Measurements from ENCODE around the gene AP1B1.
"Not testable (repeated sequence)": the region's sequence is repeated elsewhere in the genome, so short reads cannot be mapped to it uniquely, and the experiment has no call there.

Gene AP1B1

DNA sequence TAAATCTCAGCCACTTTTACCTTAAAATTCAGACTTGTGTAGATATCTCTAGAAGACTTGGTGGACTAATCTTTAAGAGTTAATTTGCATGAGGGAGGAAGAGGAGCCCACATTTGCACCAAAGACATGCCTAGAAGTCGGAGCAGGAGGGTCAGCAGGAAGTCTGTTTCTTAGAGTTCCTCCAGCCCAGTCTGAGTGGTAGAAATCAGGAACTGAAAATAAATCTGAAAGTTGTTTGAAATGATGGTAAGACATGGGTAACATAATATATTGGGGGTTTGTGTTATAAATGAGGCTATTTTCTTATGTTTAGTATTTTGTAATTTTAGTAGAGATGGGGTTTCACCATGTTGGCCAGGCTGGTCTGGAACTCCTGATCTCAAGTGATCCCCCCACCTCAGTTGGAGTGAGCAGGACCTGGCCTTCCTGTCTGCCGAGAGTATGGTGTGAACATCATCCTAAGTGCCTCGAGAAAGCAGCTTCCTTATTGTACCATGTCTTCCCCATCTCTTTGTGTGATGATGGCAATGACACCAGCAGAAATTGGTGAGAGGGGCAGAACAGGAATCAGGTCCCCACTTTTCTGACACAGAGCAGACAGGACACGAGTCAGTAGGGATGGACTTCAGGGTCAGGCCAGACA is 23.3 kb upstream of the AP1B1 start:
- not testable (repeated sequence) for H3K4me3 ChIP-seq (ENCODE audit: low read depth, low read length); H3K9ac ChIP-seq (ENCODE audit: low read depth, low read length); H3K9me3 ChIP-seq (ENCODE audit: control insufficient read depth, insufficient read depth, low read length); H3K27ac ChIP-seq (ENCODE audit: low read depth, low read length); H3K27me3 ChIP-seq (ENCODE audit: control insufficient read depth, insufficient read depth, low read length); H3K4me1 ChIP-seq (ENCODE audit: control insufficient read depth, insufficient read depth, low read length); H3K36me3 ChIP-seq (ENCODE audit: control insufficient read depth, insufficient read depth, low read length)

- no peak overlapping the region for H3K9ac ChIP-seq (ENCODE audit: low read depth, low read length)
- H3K27me3 ChIP-seq (ENCODE audit: control insufficient read depth, insufficient read depth, low read length) = no peaks in the 10 kb centered on the region
- no peak overlapping the region for H3K4me3 ChIP-seq (ENCODE audit: low read depth, low read length)
- no peak overlapping the region for H3K27ac ChIP-seq (ENCODE audit: low read depth, low read length)
- no peaks in the 10 kb centered on the region for H3K9me3 ChIP-seq (ENCODE audit: control insufficient read depth, insufficient read depth, low read length)
- no peaks in the 10 kb centered on the region for H3K36me3 ChIP-seq (ENCODE audit: control insufficient read depth, insufficient read depth, low read length)
- H3K4me1 ChIP-seq (ENCODE audit: control insufficient read depth, insufficient read depth, low read length) = no peaks in the 10 kb centered on the region
These were observed 20.6 kb upstream of the AP1B1 start for GRCh38 chr22:29408940-29409339.

GRCh38 chr22:29401538-29401937 is 13.2 kb upstream of the AP1B1 start:
- not testable (repeated sequence) for H3K27ac ChIP-seq (ENCODE audit: low read depth, low read length); H3K36me3 ChIP-seq (ENCODE audit: control insufficient read depth, insufficient read depth, low read length); H3K9me3 ChIP-seq (ENCODE audit: control insufficient read depth, insufficient read depth, low read length); H3K4me1 ChIP-seq (ENCODE audit: control insufficient read depth, insufficient read depth, low read length); H3K4me3 ChIP-seq (ENCODE audit: low read depth, low read length); H3K27me3 ChIP-seq (ENCODE audit: control insufficient read depth, insufficient read depth, low read length); H3K9ac ChIP-seq (ENCODE audit: low read depth, low read length)

- Histone ChIP-seq H3K9ac (ENCODE audit: low read depth, low read length) (no peak overlapping the region), H3K27ac (ENCODE audit: low read depth, low read length) (no peak overlapping the region), H3K36me3 (ENCODE audit: control insufficient read depth, insufficient read depth, low read length) (no peaks in the 10 kb centered on the region), H3K4me1 (ENCODE audit: control insufficient read depth, insufficient read depth, low read length) (no peaks in the 10 kb centered on the region), H3K4me3 (ENCODE audit: low read depth, low read length) (no peak overlapping the region), H3K9me3 (ENCODE audit: control insufficient read depth, insufficient read depth, low read length) (no peaks in the 10 kb centered on the region), H3K27me3 (ENCODE audit: control insufficient read depth, insufficient read depth, low read length) (no peaks in the 10 kb centered on the region)
These were observed 12.2 kb upstream of the AP1B1 start for GRCh38 chr22:29400576-29400975.

- no peak overlapping the region for H3K9ac ChIP-seq (ENCODE audit: low read depth, low read length)
- no peak overlapping the region for H3K4me3 ChIP-seq (ENCODE audit: low read depth, low read length)
- H3K27me3 ChIP-seq (ENCODE audit: control insufficient read depth, insufficient read depth, low read length) = no peaks in the 10 kb centered on the region
- H3K4me1 ChIP-seq (ENCODE audit: control insufficient read depth, insufficient read depth, low read length) = no peaks in the 10 kb centered on the region
- H3K27ac ChIP-seq (ENCODE audit: low read depth, low read length) = no peak overlapping the region
- no peaks in the 10 kb centered on the region for H3K9me3 ChIP-seq (ENCODE audit: control insufficient read depth, insufficient read depth, low read length)
- H3K36me3 ChIP-seq (ENCODE audit: control insufficient read depth, insufficient read depth, low read length) = no peaks in the 10 kb centered on the region
These were observed 9.4 kb upstream of the AP1B1 start for GRCh38 chr22:29397791-29398190.

DNA sequence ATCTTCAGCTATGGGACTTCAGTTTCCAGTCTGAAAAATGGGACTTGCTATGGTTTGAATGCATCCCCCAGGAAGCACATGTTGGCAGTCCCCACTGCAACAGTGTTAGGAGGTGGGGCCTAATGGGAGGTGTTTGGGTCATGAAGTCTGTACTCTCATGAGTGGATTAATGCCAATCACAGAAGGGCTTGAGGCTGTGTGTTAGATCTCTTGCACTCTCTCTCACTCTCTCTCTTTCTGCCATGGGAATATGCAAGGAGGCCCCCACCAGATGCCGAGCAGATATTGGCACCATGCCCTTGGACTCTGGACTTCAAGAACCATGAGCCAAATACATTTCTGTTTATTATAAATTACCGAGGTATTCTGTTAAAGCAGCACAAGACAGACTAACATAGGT is 7.8 kb upstream of the AP1B1 start:
- Histone ChIP-seq H3K9me3 (ENCODE audit: control insufficient read depth, insufficient read depth, low read length) (no peaks in the 10 kb centered on the region), H3K4me1 (ENCODE audit: control insufficient read depth, insufficient read depth, low read length) (no peaks in the 10 kb centered on the region), H3K36me3 (ENCODE audit: control insufficient read depth, insufficient read depth, low read length) (no peaks in the 10 kb centered on the region), H3K9ac (ENCODE audit: low read depth, low read length) (no peak overlapping the region), H3K4me3 (ENCODE audit: low read depth, low read length) (no peak overlapping the region), H3K27me3 (ENCODE audit: control insufficient read depth, insufficient read depth, low read length) (no peaks in the 10 kb centered on the region), H3K27ac (ENCODE audit: low read depth, low read length) (no peak overlapping the region)

DNA sequence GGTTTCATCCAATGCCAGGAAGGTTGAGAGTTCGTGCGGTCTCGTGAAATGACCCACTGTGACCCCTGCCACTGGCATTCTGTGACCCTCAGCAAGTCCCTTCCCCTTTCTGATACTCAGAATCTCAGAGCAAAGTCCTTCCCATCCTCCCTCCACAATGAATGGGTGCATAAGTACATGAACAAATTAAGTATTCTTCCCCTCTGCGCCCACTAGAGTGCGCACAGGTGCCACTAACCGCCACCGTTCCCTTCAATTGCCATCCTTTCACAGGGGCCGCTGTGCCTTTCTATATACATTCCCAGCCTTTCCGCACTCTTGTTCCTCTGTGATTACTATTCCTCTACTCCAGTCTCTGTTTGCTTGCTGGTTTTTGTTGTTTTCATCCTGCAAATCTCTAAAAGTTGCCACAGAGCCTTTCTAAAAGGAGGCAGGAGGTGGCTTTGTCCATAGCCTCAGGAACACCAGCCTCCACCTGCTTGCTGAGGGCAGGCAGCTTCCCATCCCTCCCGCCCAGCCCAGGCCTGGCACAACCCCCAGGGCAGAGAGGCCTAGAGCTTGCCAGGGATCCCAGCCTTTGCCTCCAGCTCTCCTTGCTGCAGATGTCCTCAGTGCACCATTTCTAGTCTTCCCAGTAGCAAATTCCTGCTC is 6.7 kb upstream of the AP1B1 start:
- no peak overlapping the region for H3K9ac ChIP-seq (ENCODE audit: low read depth, low read length)
- H3K36me3 ChIP-seq (ENCODE audit: control insufficient read depth, insufficient read depth, low read length) = no peaks in the 10 kb centered on the region
- H3K27me3 ChIP-seq (ENCODE audit: control insufficient read depth, insufficient read depth, low read length) = no peaks in the 10 kb centered on the region
- H3K9me3 ChIP-seq (ENCODE audit: control insufficient read depth, insufficient read depth, low read length) = no peaks in the 10 kb centered on the region
- H3K4me1 ChIP-seq (ENCODE audit: control insufficient read depth, insufficient read depth, low read length) = no peaks in the 10 kb centered on the region
- H3K4me3 ChIP-seq (ENCODE audit: low read depth, low read length) = no peak overlapping the region
- H3K27ac ChIP-seq (ENCODE audit: low read depth, low read length) = no peak overlapping the region

DNA sequence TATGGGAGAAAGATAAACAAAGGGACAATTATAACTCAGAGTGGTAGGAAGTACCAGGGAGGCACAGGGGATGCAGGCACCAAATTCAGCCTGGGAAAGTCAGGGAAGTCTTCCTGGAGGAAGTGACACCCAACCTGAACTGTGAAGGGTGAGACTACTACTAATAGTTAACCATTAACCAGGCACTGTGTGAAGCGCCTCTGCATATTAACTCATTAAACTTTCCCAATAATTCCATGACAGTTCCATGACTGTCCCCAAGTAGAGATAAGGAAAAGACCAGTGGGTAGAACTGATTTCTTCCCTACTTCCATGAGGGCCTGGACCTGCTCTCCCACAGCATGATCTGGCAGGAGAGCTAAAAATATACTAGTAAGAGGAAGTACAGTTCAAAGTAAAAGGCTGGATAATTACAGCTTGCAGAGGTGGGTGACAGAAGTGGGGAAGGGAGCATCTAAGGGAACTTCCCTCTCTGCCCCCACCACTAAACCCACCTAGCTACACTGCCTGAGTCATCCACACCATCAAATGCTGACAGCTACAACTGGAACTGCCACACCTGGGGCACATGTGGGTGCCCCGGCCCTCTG is 4.7 kb upstream of the AP1B1 start:
- Histone ChIP-seq H3K4me3 (ENCODE audit: low read depth, low read length) (no peak overlapping the region), H3K36me3 (ENCODE audit: control insufficient read depth, insufficient read depth, low read length) (no peaks in the 10 kb centered on the region), H3K9ac (ENCODE audit: low read depth, low read length) (no peak overlapping the region), H3K27me3 (ENCODE audit: control insufficient read depth, insufficient read depth, low read length) (no peaks in the 10 kb centered on the region), H3K9me3 (ENCODE audit: control insufficient read depth, insufficient read depth, low read length) (no peaks in the 10 kb centered on the region), H3K27ac (ENCODE audit: low read depth, low read length) (no peak overlapping the region), H3K4me1 (ENCODE audit: control insufficient read depth, insufficient read depth, low read length) (no peaks in the 10 kb centered on the region)

- peaks cover 4% of the 10 kb centered on the region; the same call in 1 of the 2 replicates for H3K4me1 ChIP-seq (ENCODE audit: control insufficient read depth, insufficient read depth, low read length)
- no peaks in the 10 kb centered on the region for H3K36me3 ChIP-seq (ENCODE audit: control insufficient read depth, insufficient read depth, low read length)
- no peaks in the 10 kb centered on the region for H3K27me3 ChIP-seq (ENCODE audit: control insufficient read depth, insufficient read depth, low read length)
- no peak overlapping the region for H3K9ac ChIP-seq (ENCODE audit: low read depth, low read length)
- no peak overlapping the region for H3K27ac ChIP-seq (ENCODE audit: low read depth, low read length)
- no peak overlapping the region for H3K4me3 ChIP-seq (ENCODE audit: low read depth, low read length)
- no peaks in the 10 kb centered on the region for H3K9me3 ChIP-seq (ENCODE audit: control insufficient read depth, insufficient read depth, low read length)
These were observed 3.2 kb upstream of the AP1B1 start for GRCh38 chr22:29391546-29391945.

GRCh38 chr22:29390270-29390669 is 1.9 kb upstream of the AP1B1 start:
- no peaks in the 10 kb centered on the region for H3K27me3 ChIP-seq (ENCODE audit: control insufficient read depth, insufficient read depth, low read length)
- H3K4me1 ChIP-seq (ENCODE audit: control insufficient read depth, insufficient read depth, low read length) = peaks cover 4% of the 10 kb centered on the region; the same call in 1 of the 2 replicates
- peaks cover 5% of the 10 kb centered on the region; the same call in 1 of the 2 replicates for H3K36me3 ChIP-seq (ENCODE audit: control insufficient read depth, insufficient read depth, low read length)

DNA sequence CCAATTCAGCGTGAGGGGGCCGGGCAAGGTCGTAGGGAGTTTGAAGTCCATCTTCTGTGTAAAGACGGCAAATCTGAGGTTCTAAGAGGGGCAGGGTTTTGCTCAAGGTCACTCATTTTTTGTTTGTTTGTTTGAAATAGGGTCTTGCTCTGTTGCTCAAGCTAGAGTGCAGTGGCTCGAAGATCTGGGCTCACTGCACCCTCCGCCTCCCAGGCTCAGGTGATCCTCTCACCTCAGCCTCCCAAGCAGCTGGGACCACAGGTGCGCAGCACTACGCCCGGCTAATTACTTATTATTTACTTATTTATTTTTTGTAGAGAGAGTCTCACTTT is 355 bp upstream of the AP1B1 start:
- H3K9me3 ChIP-seq (ENCODE audit: control insufficient read depth, insufficient read depth, low read length) = no peaks in the 10 kb centered on the region

More at GRCh38 chr22:29390270-29390669, 1.9 kb upstream of the AP1B1 start:
- no peak overlapping the region for H3K27ac ChIP-seq (ENCODE audit: low read depth, low read length)
- H3K4me3 ChIP-seq (ENCODE audit: low read depth, low read length) = no peak overlapping the region
- H3K9me3 ChIP-seq (ENCODE audit: control insufficient read depth, insufficient read depth, low read length) = no peaks in the 10 kb centered on the region
- H3K9ac ChIP-seq (ENCODE audit: low read depth, low read length) = no peak overlapping the region

More for the DNA sequence above, 355 bp upstream of the AP1B1 start:
- H3K4me3 ChIP-seq (ENCODE audit: low read depth, low read length) = peak overlapping the region; percentile 92
- H3K27me3 ChIP-seq (ENCODE audit: control insufficient read depth, insufficient read depth, low read length) = no peaks in the 10 kb centered on the region
- H3K4me1 ChIP-seq (ENCODE audit: control insufficient read depth, insufficient read depth, low read length) = peaks cover 4% of the 10 kb centered on the region; the same call in 1 of the 2 replicates
- no peak overlapping the region for H3K9ac ChIP-seq (ENCODE audit: low read depth, low read length)
- peaks cover 14% of the 10 kb centered on the region; the same call in 1 of the 2 replicates for H3K36me3 ChIP-seq (ENCODE audit: control insufficient read depth, insufficient read depth, low read length)
- no peak overlapping the region for H3K27ac ChIP-seq (ENCODE audit: low read depth, low read length)

Measured in HUES48 (cell line).